ENCODE data around the gene TMPRSS6.

TMPRSS6 gene

GRCh38 chr22:37063431-37064420, 45.8 kb downstream of the TMPRSS6 start:
- peak; percentile 74 to 85 for DNase-seq

GRCh38 chr22:37062702-37063381, 46.7 kb downstream of the TMPRSS6 start:
- DNase-seq, result no peak

- DNase-seq, result no peak
These were observed 47.2 kb downstream of the TMPRSS6 start for GRCh38 chr22:37062376-37062675.

- no peak for DNase-seq
These were observed 47.7 kb downstream of the TMPRSS6 start for GRCh38 chr22:37061611-37062375.

- DNase-seq, result no peak
These were observed 48.5 kb downstream of the TMPRSS6 start for GRCh38 chr22:37060801-37061610.

GRCh38 chr22:37059876-37060449, 49.5 kb downstream of the TMPRSS6 start:
- DNase-seq, result no peak

- no peak for DNase-seq
These were observed 50.4 kb downstream of the TMPRSS6 start for GRCh38 chr22:37058917-37059701.

GRCh38 chr22:37057796-37058510, 51.6 kb downstream of the TMPRSS6 start:
- no peak for DNase-seq

- DNase-seq, result no peak
These were observed 52.3 kb downstream of the TMPRSS6 start for GRCh38 chr22:37057226-37057625.

GRCh38 chr22:37056246-37056645, 53.3 kb downstream of the TMPRSS6 start:
- no peak for DNase-seq

GRCh38 chr22:37054600-37055365, 54.7 kb downstream of the TMPRSS6 start:
- DNase-seq, result no peak

GRCh38 chr22:37054056-37054395, 55.5 kb downstream of the TMPRSS6 start:
- DNase-seq, result no peak

- DNase-seq, result no peak
These were observed 56.0 kb downstream of the TMPRSS6 start for GRCh38 chr22:37053310-37054055.

- no peak for DNase-seq
These were observed 56.9 kb downstream of the TMPRSS6 start for GRCh38 chr22:37052386-37053309.

- peak; percentile 56 to 68 for DNase-seq
These were observed 57.8 kb downstream of the TMPRSS6 start, which contains the start of gene KCTD17 for GRCh38 chr22:37051391-37052385. TSS of gene KCTD17 (plus strand) at chr22:37051742. CDS start at chr22:37051761, 19 bp downstream.

- DNase-seq, result no peak
These were observed 58.6 kb downstream of the TMPRSS6 start for GRCh38 chr22:37050913-37051312.

GRCh38 chr22:37049224-37049623, 60.3 kb downstream of the TMPRSS6 start:
- DNase-seq, result no peak
